GM19035 (cell line): Measurements from ENCODE around the gene PVALEF.
A peak's percentile ranks its signal among the peaks of the same experiment; 100 is the strongest.
"Not testable (repeated sequence)": the region's sequence is repeated elsewhere in the genome, so short reads cannot be mapped to it uniquely, and the experiment has no call there.

ENCODE experiments used
- ATAC-seq: cut with Tn5 transposase; IDR thresholded peaks from one replicate; pipeline ENCODE4 v1.9.1; 2021; ENCODE audit not compliant: unreplicated experiment

Gene PVALEF

GRCh38 chr17:81210868-81211267, 45.6 kb downstream of the PVALEF start:
- no peak for ATAC-seq

- no peak for ATAC-seq
Observed at GRCh38 chr17:81212365-81212764, 47.1 kb downstream of the PVALEF start.

GRCh38 chr17:81213978-81214377, 48.7 kb downstream of the PVALEF start:
- ATAC-seq = no peak

- no peak for ATAC-seq
Observed at GRCh38 chr17:81217491-81217890, 52.2 kb downstream of the PVALEF start.

- ATAC-seq = no peak
Observed at GRCh38 chr17:81218459-81218858, 53.2 kb downstream of the PVALEF start.

- no peak for ATAC-seq
Observed at GRCh38 chr17:81218991-81219390, 53.7 kb downstream of the PVALEF start.

- ATAC-seq = no peak
Observed at GRCh38 chr17:81219476-81220180, 54.3 kb downstream of the PVALEF start.

- no peak for ATAC-seq
Observed at GRCh38 chr17:81221371-81221841, 56.1 kb downstream of the PVALEF start.

- no peak for ATAC-seq
Observed at GRCh38 chr17:81221842-81222619, 56.7 kb downstream of the PVALEF start.

- ATAC-seq = no peak
Observed at GRCh38 chr17:81222620-81222905, 57.3 kb downstream of the PVALEF start.

- ATAC-seq = peak; percentile 91
Observed at GRCh38 chr17:81222906-81223761, 57.8 kb downstream of the PVALEF start, which contains the start of gene CEP131. Gene CEP131, minus strand, starts transcription at chr17:81222965. Its CDS starts 2,909 bp downstream, at chr17:81220056.

GRCh38 chr17:81223762-81224130, 58.4 kb downstream of the PVALEF start:
- no peak for ATAC-seq

- not testable (repeated sequence) for ATAC-seq
Observed at GRCh38 chr17:81227630-81228029, 62.3 kb downstream of the PVALEF start.

GRCh38 chr17:81228420-81228819, 63.1 kb downstream of the PVALEF start:
- no peak for ATAC-seq

GRCh38 chr17:81228834-81229665, 63.7 kb downstream of the PVALEF start:
- no peak for ATAC-seq

- ATAC-seq = no peak
Observed at GRCh38 chr17:81229666-81229920, 64.3 kb downstream of the PVALEF start.

GRCh38 chr17:81230043-81230820, 64.9 kb downstream of the PVALEF start:
- ATAC-seq = no peak

- no peak for ATAC-seq
Observed at GRCh38 chr17:81231121-81231645, 65.9 kb downstream of the PVALEF start.

- no peak for ATAC-seq
Observed at GRCh38 chr17:81231766-81232581, 66.7 kb downstream of the PVALEF start.
